Esophagus squamous epithelium (tissue), 5 donors: ENCODE data around the gene FUT3. TPM values are rescaled to one million over a fixed set of nuclear protein-coding genes. Genes with fewer than 3 reads are reported as not detected.

ENCODE experiments used
- DNase-seq: peaks from one replicate; lab custom pipeline; 2025; lab: John Stamatoyannopoulos, UW
- H3K27ac ChIP-seq, 4 donors: fragments of 200-600 bp; sonication (generic); one replicate each; pipeline ENCODE4 v1.5.1; 2016 to 2019; ENCODE audit warnings: mild to moderate bottlenecking in 1 of 4
- H3K27me3 ChIP-seq, 4 donors: fragments of 200-600 bp; sonication (generic); 1 replicate in 3 of 4; 2 replicates in 1 of 4; pipeline versions ENCODE4 v1.5.1 to v1.6.0; 2017 to 2021; ENCODE audit warnings: antibody characterized with exemption in 1 of 4
- H3K36me3 ChIP-seq, 3 donors: fragments of 200-600 bp; sonication (generic); one replicate each; pipeline ENCODE4 v1.5.1; 2016 to 2019
- H3K4me1 ChIP-seq, 3 donors: fragments of 200-600 bp; sonication (generic); one replicate each; pipeline ENCODE4 v1.5.1; 2017 to 2019
- H3K4me3 ChIP-seq, 4 donors: fragments of 200-600 bp; sonication (generic); 1 replicate in 3 of 4; 2 replicates in 1 of 4; pipeline ENCODE4 v1.5.1; 2016 to 2019; ENCODE audit warnings: mild to moderate bottlenecking in 2 of 4, moderate library complexity in 1 of 4
- H3K9me3 ChIP-seq, 3 donors: fragments of 200-600 bp; sonication (generic); one replicate each; pipeline ENCODE4 v1.5.1; 2016 to 2019
- CTCF ChIP-seq, 6 experiments: fragments of 450-650 bp in 4 of 6; fragments of 200-600 bp in 2 of 6; sonication (generic) in 2 of 6; IDR thresholded peaks; one replicate each; pipeline ENCODE4 v1.5.1; 2016 to 2019; ENCODE audit warnings: antibody characterized with exemption in 6 of 6, mild to moderate bottlenecking in 4 of 6, moderate library complexity in 4 of 6
- POLR2A ChIP-seq, 4 donors: fragments of 450-650 bp; IDR thresholded peaks; one replicate each; pipeline ENCODE4 v1.6.1; 2017; ENCODE audit warnings: antibody characterized with exemption in 4 of 4, mild to moderate bottlenecking in 4 of 4, moderate library complexity in 3 of 4
- WGBS, 2 donors: methylation state at CpG; one replicate each; pipeline ENCODE4 v1.1.5; 2018; 5-methylcytosine and 5-hydroxymethylcytosine counted together
- intact Hi-C: fragments of 100-400 bp; cut with DNase I; formaldehyde crosslinking; loops from one replicate; pipeline ENCODE4 v1.15.0; 2022
- total RNA-seq, 4 donors: library from RNA; depleted of rRNA; stranded (reverse); fragments of >200 nt; gene quantifications; one replicate each; pipeline ENCODE4 v1.1.0, GENCODE V29; 2016
- donor health status: DM: yes; HTN: yes; CAD: no.

Gene FUT3
- total RNA-seq, result 100 to 1,000 TPM in 2 of 4 donors, 10 to 100 TPM in 2; 51.7 to 145 (median 84.8) TPM

GRCh38 chr19:5851302-5851701 is at the start of gene FUT3:
FUT3 (minus strand) TSS chr19:5851449.
- H3K36me3 ChIP-seq, result no peaks in the 10 kb centered on the region
- H3K4me3 ChIP-seq, result peak within 1 kb of the TSS; percentile 29 to 46 (median 43)
- H3K9me3 ChIP-seq, result no peaks in the 10 kb centered on the region
- peaks cover 0 to 26% (median 5%) of the 10 kb centered on the region in 3 donors for H3K4me1 ChIP-seq
- H3K27ac ChIP-seq, result peak within 1 kb of the TSS; percentile 74 to 91 (median 85)
- intact Hi-C loops, result no loop called here
- H3K27me3 ChIP-seq, result no peaks in the 10 kb centered on the region
- no peak for TF ChIP-seq CTCF (IDR thresholded peaks at IDR 0.05)
- no peak for DNase-seq
- WGBS, 2 donors, result 43 to 82% methylated on average over 3 to 10 of the region's 10 CpGs

GRCh38 chr19:5900976-5901375 is 49.7 kb upstream of the FUT3 start:
- no peak for DNase-seq
- no peaks in the 10 kb centered on the region for H3K9me3 ChIP-seq
- no peaks in the 10 kb centered on the region for H3K27me3 ChIP-seq
- H3K4me1 ChIP-seq, result peaks cover 15 to 74% (median 21%) of the 10 kb centered on the region in 3 donors
- intact Hi-C loops, result no loop called here
- no peak for TF ChIP-seq CTCF (IDR thresholded peaks at IDR 0.05)
- TF ChIP-seq POLR2A (IDR thresholded peaks at IDR 0.05), result no peak
- no peak overlapping the region for H3K27ac ChIP-seq
- 77 to 89% methylated on average over 8 of the region's 8 CpGs for WGBS, 2 donors
- H3K36me3 ChIP-seq, result peaks cover 7 to 48% (median 11%) of the 10 kb centered on the region in 3 donors
- no peak overlapping the region for H3K4me3 ChIP-seq

- DNase-seq, result no peak
- H3K27me3 ChIP-seq, result no peaks in the 10 kb centered on the region
- 87 to 89% methylated on average over 7 to 11 of the region's 13 CpGs for WGBS, 2 donors
- H3K4me1 ChIP-seq, result peaks cover 13 to 74% (median 15%) of the 10 kb centered on the region in 3 donors
- TF ChIP-seq POLR2A (IDR thresholded peaks at IDR 0.05) (no peak), CTCF (IDR thresholded peaks at IDR 0.05) (no peak)
- no peaks in the 10 kb centered on the region for H3K9me3 ChIP-seq
- peaks cover 11 to 58% (median 12%) of the 10 kb centered on the region in 3 donors for H3K36me3 ChIP-seq
- intact Hi-C loops, result no loop called here
- no peak overlapping the region for H3K27ac ChIP-seq
- no peak overlapping the region for H3K4me3 ChIP-seq
These were observed 48.7 kb upstream of the FUT3 start for GRCh38 chr19:5899728-5900526.

GRCh38 chr19:5897189-5897969 is 46.1 kb upstream of the FUT3 start:
- DNase-seq, result no peak
- Histone ChIP-seq H3K4me3 (no peak overlapping the region), H3K27me3 (peaks cover 0 to 6% (median 0%) of the 10 kb centered on the region in 4 donors), H3K27ac (no peak overlapping the region), H3K36me3 (peaks cover 11 to 67% (median 12%) of the 10 kb centered on the region in 3 donors), H3K4me1 (peaks cover 14 to 90% (median 17%) of the 10 kb centered on the region in 3 donors), H3K9me3 (no peaks in the 10 kb centered on the region)
- intact Hi-C loops, result no loop called here
- 58 to 65% methylated on average over 13 of the region's 30 CpGs for WGBS, 2 donors
- TF ChIP-seq POLR2A (IDR thresholded peaks at IDR 0.05) (no peak), CTCF (IDR thresholded peaks at IDR 0.05) (no peak)
